GM23338 (cell line): ENCODE data around the gene SCIN.

ENCODE experiments used
- CREB1 ChIP-seq: fragments of 250-450 bp; sonication (Bioruptor Pico); IDR thresholded peaks from 2 replicates; pipeline ENCODE4 v1.5.0; 2020; ENCODE audit warnings: low read depth, mild to moderate bottlenecking, moderate library complexity
- EZH2 ChIP-seq: fragments of 200-600 bp; sonication (generic); IDR thresholded peaks from one replicate; pipeline ENCODE4 v1.8.0; 2017; ENCODE audit warnings: antibody characterized with exemption, mild to moderate bottlenecking, low read depth; ENCODE audit not compliant: unreplicated experiment
- EZH2phosphoT487 ChIP-seq: fragments of 200-600 bp; sonication (generic); IDR thresholded peaks from one replicate; pipeline ENCODE4 v1.8.1; 2018; ENCODE audit warnings: antibody characterized with exemption; ENCODE audit not compliant: unreplicated experiment
- JUNB ChIP-seq: IDR thresholded peaks from one replicate; pipeline ENCODE4 v1.6.1; 2016; ENCODE audit warnings: antibody characterized with exemption; ENCODE audit not compliant: unreplicated experiment
- NANOG ChIP-seq: IDR thresholded peaks from 2 replicates; pipeline ENCODE4 v1.6.1; 2016; ENCODE audit warnings: antibody characterized with exemption, borderline replicate concordance
- POLR2AphosphoS5 ChIP-seq: IDR thresholded peaks from 2 replicates; pipeline ENCODE4 v1.6.1; 2016; ENCODE audit warnings: antibody characterized with exemption, low read depth
- STAT1 ChIP-seq: IDR thresholded peaks from one replicate; pipeline ENCODE4 v1.6.1; 2016; ENCODE audit warnings: antibody characterized with exemption; ENCODE audit not compliant: unreplicated experiment
- ZNF114 ChIP-seq: fragments of 250-450 bp; sonication (Bioruptor Pico); IDR thresholded peaks from 2 replicates; pipeline ENCODE4 v1.5.0; 2020; ENCODE audit warnings: mild to moderate bottlenecking, moderate library complexity
- ZNF331 ChIP-seq: fragments of 250-450 bp; sonication (Bioruptor Pico); IDR thresholded peaks from 2 replicates; pipeline ENCODE4 v1.5.0; 2020; ENCODE audit warnings: low read depth, mild to moderate bottlenecking, moderate library complexity
- TF ChIP-seq, protein P1 (sequence below), 2 experiments: fragments of 200-600 bp in 1 of 2; sonication (generic) in 1 of 2; conservative IDR thresholded peaks; 2 replicates each; pipeline versions ENCODE4 v1.5.1 to v1.6.1; 2016 to 2017; ENCODE audit warnings: antibody characterized with exemption in 2 of 2, low read depth in 2 of 2, mild to moderate bottlenecking in 2 of 2, moderate library complexity in 1 of 2
- TF ChIP-seq, protein P2 (sequence below): IDR thresholded peaks from one replicate; pipeline ENCODE4 v1.6.1; 2018; ENCODE audit warnings: antibody characterized with exemption; ENCODE audit not compliant: unreplicated experiment
- TF ChIP-seq, protein P3 (sequence below): IDR thresholded peaks from 2 replicates; pipeline ENCODE4 v1.6.1; 2016; ENCODE audit warnings: antibody characterized with exemption
- TF ChIP-seq, protein P4 (sequence below): fragments of 250-450 bp; sonication (Bioruptor Pico); IDR thresholded peaks from 2 replicates; pipeline ENCODE4 v1.5.0; 2020; ENCODE audit warnings: mild to moderate bottlenecking, moderate library complexity

DNA sequence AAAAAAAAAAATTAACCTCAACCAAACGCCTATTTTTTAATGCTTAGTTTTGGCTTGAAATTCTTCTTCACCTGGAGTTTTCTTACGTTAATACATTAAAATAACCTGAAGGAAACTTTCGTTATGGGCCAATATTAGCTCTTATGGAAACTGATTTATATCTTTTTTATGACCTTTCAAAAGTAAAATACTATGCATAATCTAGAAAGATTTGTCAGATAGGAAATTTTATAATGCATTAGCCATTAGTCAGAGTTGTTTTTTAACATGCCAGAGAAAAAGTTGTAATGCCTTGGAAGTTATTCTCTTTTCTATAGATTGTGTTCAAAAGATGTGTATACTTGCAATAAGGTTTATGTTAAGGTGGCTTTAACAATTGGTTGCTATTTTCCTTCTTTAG lies 82.6 kb downstream of the SCIN start:
- TF ChIP-seq, protein P1, sequence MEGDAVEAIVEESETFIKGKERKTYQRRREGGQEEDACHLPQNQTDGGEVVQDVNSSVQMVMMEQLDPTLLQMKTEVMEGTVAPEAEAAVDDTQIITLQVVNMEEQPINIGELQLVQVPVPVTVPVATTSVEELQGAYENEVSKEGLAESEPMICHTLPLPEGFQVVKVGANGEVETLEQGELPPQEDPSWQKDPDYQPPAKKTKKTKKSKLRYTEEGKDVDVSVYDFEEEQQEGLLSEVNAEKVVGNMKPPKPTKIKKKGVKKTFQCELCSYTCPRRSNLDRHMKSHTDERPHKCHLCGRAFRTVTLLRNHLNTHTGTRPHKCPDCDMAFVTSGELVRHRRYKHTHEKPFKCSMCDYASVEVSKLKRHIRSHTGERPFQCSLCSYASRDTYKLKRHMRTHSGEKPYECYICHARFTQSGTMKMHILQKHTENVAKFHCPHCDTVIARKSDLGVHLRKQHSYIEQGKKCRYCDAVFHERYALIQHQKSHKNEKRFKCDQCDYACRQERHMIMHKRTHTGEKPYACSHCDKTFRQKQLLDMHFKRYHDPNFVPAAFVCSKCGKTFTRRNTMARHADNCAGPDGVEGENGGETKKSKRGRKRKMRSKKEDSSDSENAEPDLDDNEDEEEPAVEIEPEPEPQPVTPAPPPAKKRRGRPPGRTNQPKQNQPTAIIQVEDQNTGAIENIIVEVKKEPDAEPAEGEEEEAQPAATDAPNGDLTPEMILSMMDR (conservative IDR thresholded peaks at IDR 0.05; ENCODE audit: low read depth in 2 of 2): no peak
- TF ChIP-seq, protein P2, sequence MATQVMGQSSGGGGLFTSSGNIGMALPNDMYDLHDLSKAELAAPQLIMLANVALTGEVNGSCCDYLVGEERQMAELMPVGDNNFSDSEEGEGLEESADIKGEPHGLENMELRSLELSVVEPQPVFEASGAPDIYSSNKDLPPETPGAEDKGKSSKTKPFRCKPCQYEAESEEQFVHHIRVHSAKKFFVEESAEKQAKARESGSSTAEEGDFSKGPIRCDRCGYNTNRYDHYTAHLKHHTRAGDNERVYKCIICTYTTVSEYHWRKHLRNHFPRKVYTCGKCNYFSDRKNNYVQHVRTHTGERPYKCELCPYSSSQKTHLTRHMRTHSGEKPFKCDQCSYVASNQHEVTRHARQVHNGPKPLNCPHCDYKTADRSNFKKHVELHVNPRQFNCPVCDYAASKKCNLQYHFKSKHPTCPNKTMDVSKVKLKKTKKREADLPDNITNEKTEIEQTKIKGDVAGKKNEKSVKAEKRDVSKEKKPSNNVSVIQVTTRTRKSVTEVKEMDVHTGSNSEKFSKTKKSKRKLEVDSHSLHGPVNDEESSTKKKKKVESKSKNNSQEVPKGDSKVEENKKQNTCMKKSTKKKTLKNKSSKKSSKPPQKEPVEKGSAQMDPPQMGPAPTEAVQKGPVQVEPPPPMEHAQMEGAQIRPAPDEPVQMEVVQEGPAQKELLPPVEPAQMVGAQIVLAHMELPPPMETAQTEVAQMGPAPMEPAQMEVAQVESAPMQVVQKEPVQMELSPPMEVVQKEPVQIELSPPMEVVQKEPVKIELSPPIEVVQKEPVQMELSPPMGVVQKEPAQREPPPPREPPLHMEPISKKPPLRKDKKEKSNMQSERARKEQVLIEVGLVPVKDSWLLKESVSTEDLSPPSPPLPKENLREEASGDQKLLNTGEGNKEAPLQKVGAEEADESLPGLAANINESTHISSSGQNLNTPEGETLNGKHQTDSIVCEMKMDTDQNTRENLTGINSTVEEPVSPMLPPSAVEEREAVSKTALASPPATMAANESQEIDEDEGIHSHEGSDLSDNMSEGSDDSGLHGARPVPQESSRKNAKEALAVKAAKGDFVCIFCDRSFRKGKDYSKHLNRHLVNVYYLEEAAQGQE: no peak
- TF ChIP-seq ZNF114 (CRISPR knock-in tag): no peak
- no peak for TF ChIP-seq POLR2AphosphoS5
- no peak for TF ChIP-seq CREB1 (CRISPR knock-in tag)
- TF ChIP-seq JUNB: no peak
- TF ChIP-seq EZH2phosphoT487: no peak
- TF ChIP-seq NANOG: no peak
- TF ChIP-seq ZNF331: no peak
- no peak for TF ChIP-seq EZH2
- TF ChIP-seq STAT1: no peak
- TF ChIP-seq, protein P3, sequence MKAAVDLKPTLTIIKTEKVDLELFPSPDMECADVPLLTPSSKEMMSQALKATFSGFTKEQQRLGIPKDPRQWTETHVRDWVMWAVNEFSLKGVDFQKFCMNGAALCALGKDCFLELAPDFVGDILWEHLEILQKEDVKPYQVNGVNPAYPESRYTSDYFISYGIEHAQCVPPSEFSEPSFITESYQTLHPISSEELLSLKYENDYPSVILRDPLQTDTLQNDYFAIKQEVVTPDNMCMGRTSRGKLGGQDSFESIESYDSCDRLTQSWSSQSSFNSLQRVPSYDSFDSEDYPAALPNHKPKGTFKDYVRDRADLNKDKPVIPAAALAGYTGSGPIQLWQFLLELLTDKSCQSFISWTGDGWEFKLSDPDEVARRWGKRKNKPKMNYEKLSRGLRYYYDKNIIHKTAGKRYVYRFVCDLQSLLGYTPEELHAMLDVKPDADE: no peak
- TF ChIP-seq, protein P4, sequence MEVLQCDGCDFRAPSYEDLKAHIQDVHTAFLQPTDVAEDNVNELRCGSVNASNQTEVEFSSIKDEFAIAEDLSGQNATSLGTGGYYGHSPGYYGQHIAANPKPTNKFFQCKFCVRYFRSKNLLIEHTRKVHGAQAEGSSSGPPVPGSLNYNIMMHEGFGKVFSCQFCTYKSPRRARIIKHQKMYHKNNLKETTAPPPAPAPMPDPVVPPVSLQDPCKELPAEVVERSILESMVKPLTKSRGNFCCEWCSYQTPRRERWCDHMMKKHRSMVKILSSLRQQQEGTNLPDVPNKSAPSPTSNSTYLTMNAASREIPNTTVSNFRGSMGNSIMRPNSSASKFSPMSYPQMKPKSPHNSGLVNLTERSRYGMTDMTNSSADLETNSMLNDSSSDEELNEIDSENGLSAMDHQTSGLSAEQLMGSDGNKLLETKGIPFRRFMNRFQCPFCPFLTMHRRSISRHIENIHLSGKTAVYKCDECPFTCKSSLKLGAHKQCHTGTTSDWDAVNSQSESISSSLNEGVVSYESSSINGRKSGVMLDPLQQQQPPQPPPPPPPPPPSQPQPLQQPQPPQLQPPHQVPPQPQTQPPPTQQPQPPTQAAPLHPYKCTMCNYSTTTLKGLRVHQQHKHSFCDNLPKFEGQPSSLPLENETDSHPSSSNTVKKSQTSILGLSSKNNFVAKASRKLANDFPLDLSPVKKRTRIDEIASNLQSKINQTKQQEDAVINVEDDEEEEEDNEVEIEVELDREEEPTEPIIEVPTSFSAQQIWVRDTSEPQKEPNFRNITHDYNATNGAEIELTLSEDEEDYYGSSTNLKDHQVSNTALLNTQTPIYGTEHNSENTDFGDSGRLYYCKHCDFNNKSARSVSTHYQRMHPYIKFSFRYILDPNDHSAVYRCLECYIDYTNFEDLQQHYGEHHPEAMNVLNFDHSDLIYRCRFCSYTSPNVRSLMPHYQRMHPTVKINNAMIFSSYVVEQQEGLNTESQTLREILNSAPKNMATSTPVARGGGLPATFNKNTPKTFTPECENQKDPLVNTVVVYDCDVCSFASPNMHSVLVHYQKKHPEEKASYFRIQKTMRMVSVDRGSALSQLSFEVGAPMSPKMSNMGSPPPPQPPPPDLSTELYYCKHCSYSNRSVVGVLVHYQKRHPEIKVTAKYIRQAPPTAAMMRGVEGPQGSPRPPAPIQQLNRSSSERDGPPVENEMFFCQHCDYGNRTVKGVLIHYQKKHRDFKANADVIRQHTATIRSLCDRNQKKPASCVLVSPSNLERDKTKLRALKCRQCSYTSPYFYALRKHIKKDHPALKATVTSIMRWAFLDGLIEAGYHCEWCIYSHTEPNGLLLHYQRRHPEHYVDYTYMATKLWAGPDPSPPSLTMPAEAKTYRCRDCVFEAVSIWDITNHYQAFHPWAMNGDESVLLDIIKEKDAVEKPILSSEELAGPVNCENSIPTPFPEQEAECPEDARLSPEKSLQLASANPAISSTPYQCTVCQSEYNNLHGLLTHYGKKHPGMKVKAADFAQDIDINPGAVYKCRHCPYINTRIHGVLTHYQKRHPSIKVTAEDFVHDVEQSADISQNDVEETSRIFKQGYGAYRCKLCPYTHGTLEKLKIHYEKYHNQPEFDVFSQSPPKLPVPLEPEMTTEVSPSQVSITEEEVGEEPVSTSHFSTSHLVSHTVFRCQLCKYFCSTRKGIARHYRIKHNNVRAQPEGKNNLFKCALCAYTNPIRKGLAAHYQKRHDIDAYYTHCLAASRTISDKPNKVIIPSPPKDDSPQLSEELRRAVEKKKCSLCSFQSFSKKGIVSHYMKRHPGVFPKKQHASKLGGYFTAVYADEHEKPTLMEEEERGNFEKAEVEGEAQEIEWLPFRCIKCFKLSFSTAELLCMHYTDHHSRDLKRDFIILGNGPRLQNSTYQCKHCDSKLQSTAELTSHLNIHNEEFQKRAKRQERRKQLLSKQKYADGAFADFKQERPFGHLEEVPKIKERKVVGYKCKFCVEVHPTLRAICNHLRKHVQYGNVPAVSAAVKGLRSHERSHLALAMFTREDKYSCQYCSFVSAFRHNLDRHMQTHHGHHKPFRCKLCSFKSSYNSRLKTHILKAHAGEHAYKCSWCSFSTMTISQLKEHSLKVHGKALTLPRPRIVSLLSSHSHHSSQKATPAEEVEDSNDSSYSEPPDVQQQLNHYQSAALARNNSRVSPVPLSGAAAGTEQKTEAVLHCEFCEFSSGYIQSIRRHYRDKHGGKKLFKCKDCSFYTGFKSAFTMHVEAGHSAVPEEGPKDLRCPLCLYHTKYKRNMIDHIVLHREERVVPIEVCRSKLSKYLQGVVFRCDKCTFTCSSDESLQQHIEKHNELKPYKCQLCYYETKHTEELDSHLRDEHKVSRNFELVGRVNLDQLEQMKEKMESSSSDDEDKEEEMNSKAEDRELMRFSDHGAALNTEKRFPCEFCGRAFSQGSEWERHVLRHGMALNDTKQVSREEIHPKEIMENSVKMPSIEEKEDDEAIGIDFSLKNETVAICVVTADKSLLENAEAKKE (CRISPR knock-in tag): no peak
